CD4-positive, alpha-beta T cell (primary cell): ENCODE data around the gene UXS1. TPM values are rescaled to one million over a fixed set of nuclear protein-coding genes. Genes with fewer than 3 reads are reported as not detected.

Experiments used
- ATAC-seq: fragments of 200-7000 bp; cut with Tn5 transposase; one replicate; pipeline ENCODE4 v1.10.0; 2022; ENCODE audit warnings: mild to moderate bottlenecking; ENCODE audit not compliant: poor library complexity
- CTCF ChIA-PET: fragments of 350-600 bp; sonication (Branson Sonifier 250); formaldehyde crosslinking; loops from one replicate; lab custom pipeline; 2021; ENCODE audit warnings: antibody characterized with exemption, inconsistent platforms; lab: Charles Lee
- POLR2A ChIA-PET: fragments of 350-600 bp; sonication (Branson Sonifier 250); formaldehyde crosslinking; loops from one replicate; lab custom pipeline; 2021; ENCODE audit warnings: antibody characterized with exemption, inconsistent platforms; lab: Charles Lee
- DNase-seq, 14 experiments: peaks; one replicate each; pipeline ENCODE4 v3.0.0-alpha.2; 2013 to 2020; ENCODE audit warnings: mixed read lengths in 2 of 14
- H3K27ac ChIP-seq, 2 donors: one replicate each; pipeline versions ENCODE4 v1.5.1 to v1.7.0; 2013; ENCODE audit warnings: low read length in 2 of 2, low read depth in 1 of 2, mild to moderate bottlenecking in 1 of 2
- H3K27me3 ChIP-seq, 2 experiments: 1 replicate in 1 of 2; 2 replicates in 1 of 2; pipeline versions ENCODE4 v1.6.1 to v1.7.0; 2013; ENCODE audit warnings: low read length in 2 of 2, control low read depth in 1 of 2, mild to moderate bottlenecking in 1 of 2, moderate library complexity in 1 of 2; ENCODE audit not compliant: insufficient read depth in 2 of 2, control insufficient read depth in 1 of 2
- H3K36me3 ChIP-seq: one replicate; pipeline ENCODE4 v1.6.1; 2013; ENCODE audit warnings: low read length, control low read depth; ENCODE audit not compliant: insufficient read depth
- H3K4me1 ChIP-seq: one replicate; pipeline ENCODE4 v1.6.1; 2013; ENCODE audit warnings: low read length, control low read depth; ENCODE audit not compliant: insufficient read depth
- H3K4me3 ChIP-seq: one replicate; pipeline ENCODE4 v1.5.1; 2013; ENCODE audit warnings: mild to moderate bottlenecking, low read length, moderate library complexity
- H3K9me3 ChIP-seq, 2 experiments: 1 replicate in 1 of 2; 2 replicates in 1 of 2; pipeline versions ENCODE4 v1.6.1 to v1.7.0; 2013; ENCODE audit warnings: low read length in 2 of 2, mild to moderate bottlenecking in 2 of 2, control low read depth in 1 of 2, moderate library complexity in 1 of 2; ENCODE audit not compliant: control insufficient read depth in 1 of 2, insufficient read depth in 1 of 2
- H3K27ac Mint-ChIP-seq: one replicate; pipeline ENCODE4 v1.8.0; 2020; ENCODE audit warnings: mixed read lengths
- H3K27me3 Mint-ChIP-seq: one replicate; pipeline ENCODE4 v1.8.0; 2021; ENCODE audit warnings: mixed read lengths
- H3K36me3 Mint-ChIP-seq: one replicate; pipeline ENCODE4 v1.8.0; 2021; ENCODE audit warnings: low read depth, mixed read lengths
- H3K4me1 Mint-ChIP-seq: one replicate; pipeline ENCODE4 v1.8.0; 2021; ENCODE audit warnings: low read depth, mixed read lengths
- H3K4me3 Mint-ChIP-seq: one replicate; pipeline ENCODE4 v1.8.0; 2020; ENCODE audit warnings: mild to moderate bottlenecking, mixed read lengths
- H3K9me3 Mint-ChIP-seq: one replicate; pipeline ENCODE4 v1.8.0; 2020; ENCODE audit warnings: mixed read lengths
- CTCF ChIP-seq: fragments of 200-600 bp; IDR thresholded peaks from one replicate; pipeline ENCODE4 v1.8.0; 2022; ENCODE audit warnings: antibody characterized with exemption, mild to moderate bottlenecking
- intact Hi-C, 2 experiments: fragments of 100-400 bp; cut with DNase I in 1 of 2; cut with micrococcal nuclease in 1 of 2; formaldehyde crosslinking; loops; one replicate each; pipeline versions ENCODE4 v1.15.1 to v1.9.0; 2023 to 2025; cut with DNase I, micrococcal nuclease
- total RNA-seq, 174 experiments: library from RNA in 2 of 174; stranded (reverse) in 2 of 174; gene quantifications; one replicate each; pipeline ENCODE4 v1.2.3 and lab custom pipeline; 2021 to 2026

Gene UXS1
- total RNA-seq, 2 experiments from 2014 or later, result 59.3 to 67.1 TPM

GRCh38 chr2:106177581-106177980, 16.5 kb downstream of the UXS1 start:
- peaks cover 28% of the 10 kb centered on the region for H3K36me3 Mint-ChIP-seq
- CTCF ChIA-PET, result no interaction called here
- peaks cover 38% of the 10 kb centered on the region for H3K4me1 ChIP-seq
- no peaks in the 10 kb centered on the region for H3K36me3 ChIP-seq
- DNase-seq (no peak), ATAC-seq (no peak)
- H3K9me3 ChIP-seq, result no peaks in the 10 kb centered on the region
- no peak for TF ChIP-seq CTCF
- POLR2A ChIA-PET, result interaction anchor here (0.8 kb wide), 1 partner anchor 16 kb away, joined by 4 read pairs; no protein-coding TSS in a partner anchor
- no peak overlapping the region for H3K27ac ChIP-seq
- peaks cover 81% of the 10 kb centered on the region for H3K4me1 Mint-ChIP-seq
- H3K9me3 Mint-ChIP-seq, result no peaks in the 10 kb centered on the region
- no peak overlapping the region for H3K4me3 Mint-ChIP-seq
- no peak overlapping the region for H3K27ac Mint-ChIP-seq
- H3K27me3 Mint-ChIP-seq, result no peaks in the 10 kb centered on the region
- intact Hi-C loops, result no loop called here
- H3K4me3 ChIP-seq, result no peak overlapping the region
- no peaks in the 10 kb centered on the region for H3K27me3 ChIP-seq

DNA sequence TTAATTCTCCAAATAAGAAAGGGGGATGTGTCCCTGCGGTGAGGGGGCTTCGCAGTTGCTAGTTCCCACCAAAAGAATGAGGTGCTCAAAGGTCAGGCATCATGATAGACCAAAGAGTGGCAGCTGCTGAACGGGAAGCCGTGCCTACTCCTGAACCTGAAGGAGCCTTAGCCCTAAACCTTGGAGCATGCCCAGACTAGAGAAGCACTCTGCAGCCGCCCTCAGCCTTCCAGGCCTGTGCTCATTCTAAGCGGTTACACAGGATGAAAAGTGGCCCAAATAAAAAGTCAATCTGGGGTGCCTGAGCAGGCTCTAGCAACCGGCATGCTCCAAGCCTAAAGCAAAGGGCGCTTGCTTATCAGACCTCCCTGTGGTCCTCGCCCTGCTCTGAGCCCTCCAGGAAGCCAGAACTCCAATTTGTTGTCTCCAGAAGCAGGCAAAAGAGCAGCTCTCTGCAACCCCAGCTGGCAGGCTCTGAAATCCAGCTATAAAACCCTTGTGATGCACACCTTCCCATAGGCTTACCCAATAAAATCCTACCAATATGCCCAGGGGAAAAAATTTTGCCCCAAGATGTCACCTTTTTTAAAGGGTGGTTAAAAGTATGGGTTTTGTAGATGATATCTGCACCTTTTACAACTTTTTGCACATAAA, 17.5 kb downstream of the UXS1 start:
- no peak overlapping the region for H3K4me3 ChIP-seq
- peaks cover 28% of the 10 kb centered on the region for H3K36me3 Mint-ChIP-seq
- peaks cover 83% of the 10 kb centered on the region for H3K4me1 Mint-ChIP-seq
- H3K27ac Mint-ChIP-seq, result no peak overlapping the region
- intact Hi-C loops, result no loop called here
- ATAC-seq, result no peak
- no peak for DNase-seq
- POLR2A ChIA-PET, result interaction anchor here (0.8 to 1.5 kb wide), 2 partner anchors 16 to 17 kb away, joined by 4 to 5 read pairs; no protein-coding TSS in a partner anchor
- no peak overlapping the region for H3K27ac ChIP-seq
- H3K4me3 Mint-ChIP-seq, result no peak overlapping the region
- H3K36me3 ChIP-seq, result no peaks in the 10 kb centered on the region
- no peak for TF ChIP-seq CTCF
- CTCF ChIA-PET, result no interaction called here
- H3K9me3 ChIP-seq, result no peaks in the 10 kb centered on the region
- no peaks in the 10 kb centered on the region for H3K9me3 Mint-ChIP-seq
- no peaks in the 10 kb centered on the region for H3K27me3 ChIP-seq
- H3K4me1 ChIP-seq, result peaks cover 35% of the 10 kb centered on the region
- no peaks in the 10 kb centered on the region for H3K27me3 Mint-ChIP-seq

DNA sequence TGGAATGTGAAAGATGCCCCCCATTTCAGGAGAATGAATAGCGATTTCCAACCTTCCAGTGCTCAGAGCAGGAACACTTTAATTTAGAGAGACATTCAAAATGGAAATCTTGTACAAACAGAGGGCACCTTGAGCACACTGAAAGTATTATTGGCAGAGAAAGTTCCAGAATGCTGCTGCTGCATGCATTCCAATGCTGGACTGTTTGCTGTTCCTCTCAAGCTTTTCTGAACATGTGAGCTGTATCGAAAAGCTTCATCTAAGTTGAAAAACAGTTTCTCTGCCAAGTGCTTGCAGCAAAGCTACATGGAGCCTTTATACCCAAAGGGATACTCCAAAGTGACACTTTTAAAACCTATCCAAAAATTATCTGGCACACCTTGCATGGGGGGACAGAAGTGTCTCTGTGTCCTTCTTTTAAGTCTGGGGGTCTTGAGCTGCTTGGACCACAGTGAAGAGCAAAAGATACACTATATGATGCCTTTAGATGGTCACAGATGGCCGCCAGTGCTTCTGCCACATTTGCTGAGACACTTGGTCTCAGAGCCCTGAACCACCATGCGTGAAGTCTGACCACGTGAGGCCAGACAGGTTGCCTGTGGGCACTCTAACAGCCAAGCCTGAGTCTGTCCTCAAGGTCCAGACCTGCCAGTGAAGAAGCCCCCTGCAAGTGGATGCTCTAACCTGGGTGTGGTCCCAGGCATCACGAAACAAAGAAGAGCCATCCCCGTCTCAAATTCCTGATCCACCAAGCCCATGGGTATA, 18.8 kb downstream of the UXS1 start:
- POLR2A ChIA-PET, result no interaction called here
- H3K4me3 Mint-ChIP-seq, result no peak overlapping the region

More for the DNA sequence above, 18.8 kb downstream of the UXS1 start:
- TF ChIP-seq CTCF, result no peak
- intact Hi-C loops, result no loop called here
- Histone ChIP-seq H3K4me3 (no peak overlapping the region), H3K27me3 (no peaks in the 10 kb centered on the region), H3K36me3 (no peaks in the 10 kb centered on the region), H3K4me1 (peaks cover 30% of the 10 kb centered on the region), H3K27ac (no peak overlapping the region), H3K9me3 (no peaks in the 10 kb centered on the region)
- no peaks in the 10 kb centered on the region for H3K9me3 Mint-ChIP-seq
- CTCF ChIA-PET, result no interaction called here
- H3K36me3 Mint-ChIP-seq, result peaks cover 24% of the 10 kb centered on the region
- DNase-seq, result no peak
- peak overlapping the region; percentile 39 for H3K27ac Mint-ChIP-seq
- no peaks in the 10 kb centered on the region for H3K27me3 Mint-ChIP-seq
- no peak for ATAC-seq
- H3K4me1 Mint-ChIP-seq, result peaks cover 85% of the 10 kb centered on the region
